ENCODE results near the gene NAPG. TPM values are rescaled to one million over a fixed set of nuclear protein-coding genes. Genes with fewer than 3 reads are reported as not detected.

The NAPG gene
- total RNA-seq, 1 experiment from 2014 or later, result 28.0 TPM

- intact Hi-C loops (cut with micrococcal nuclease), result no loop called here
- Histone ChIP-seq H3K4me1 (ENCODE audit: control insufficient read depth in 1 of 2, insufficient read depth in 2 of 2, low read length in 2 of 2) (no peaks in the 10 kb centered on the region), H3K9me3 (ENCODE audit: control insufficient read depth in 1 of 2, insufficient read depth in 1 of 2, low read depth in 1 of 2, low read length in 2 of 2) (no peaks in the 10 kb centered on the region), H2AFZ (ENCODE audit: low read depth, low read length, poor library complexity, severe bottlenecking) (no peak overlapping the region), H3K27ac (ENCODE audit: low read depth, low read length) (no peak overlapping the region), H4K20me1 (ENCODE audit: insufficient read depth) (no peaks in the 10 kb centered on the region), H3K79me2 (ENCODE audit: insufficient read depth, low read length) (peaks cover 16% of the 10 kb centered on the region), H3K9ac (ENCODE audit: low read length) (no peak overlapping the region), H3K9me2 (ENCODE audit: insufficient read depth) (no peaks in the 10 kb centered on the region), H3K27me3 (ENCODE audit: insufficient read depth, low read length) (no peaks in the 10 kb centered on the region), H3K36me3 (ENCODE audit: control insufficient read depth in 1 of 2, insufficient read depth in 2 of 2, low read length in 2 of 2) (peaks cover 5 to 24% of the 10 kb centered on the region in 2 experiments; a peak in 3 of 4 replicates), H3K4me3 (replicated peaks in 1 of 2; ENCODE audit: low read depth in 1 of 2, low read length in 2 of 2) (no peak overlapping the region), H3K4me2 (ENCODE audit: low read length) (no peak overlapping the region)
- DNase-seq (ENCODE audit: low read depth, low spot score), result no peak
- ATAC-seq, result no peak
- TF ChIP-seq ZFX (IDR thresholded peaks at IDR 0.05) (no peak), ELF1 (IDR thresholded peaks at IDR 0.05; ENCODE audit: borderline replicate concordance, low read depth) (no peak), JUND (IDR thresholded peaks at IDR 0.05) (no peak), POLR2A (IDR thresholded peaks at IDR 0.05; ENCODE audit: borderline replicate concordance, extremely low read depth, insufficient read depth, insufficient read length) (no peak), EZH2phosphoT487 (IDR thresholded peaks at IDR 0.05; ENCODE audit: borderline replicate concordance) (no peak), TCF7L2 (IDR thresholded peaks at IDR 0.05; ENCODE audit: borderline replicate concordance, extremely low read depth, insufficient read depth, insufficient read length) (no peak), REST (IDR thresholded peaks at IDR 0.05; ENCODE audit: low read depth) (no peak), ZBTB33 (IDR thresholded peaks at IDR 0.05; ENCODE audit: extremely low read depth, insufficient replicate concordance, low read length) (no peak), POLR2AphosphoS5 (IDR thresholded peaks at IDR 0.05; ENCODE audit: low read depth, low read length) (no peak), CBX3 (IDR thresholded peaks at IDR 0.05; ENCODE audit: low read depth) (no peak), ATF3 (IDR thresholded peaks at IDR 0.05) (no peak), SRF (IDR thresholded peaks at IDR 0.05; ENCODE audit: low read depth) (no peak), FOSL1 (IDR thresholded peaks at IDR 0.05; ENCODE audit: low read depth) (no peak), SIN3A (IDR thresholded peaks at IDR 0.05; ENCODE audit: low read depth) (no peak), YY1 (IDR thresholded peaks at IDR 0.05; ENCODE audit: extremely low read depth, insufficient replicate concordance, low read depth, low read length) (no peak), CTCF (IDR thresholded peaks at IDR 0.05 in 2 of 3, conservative IDR thresholded peaks at IDR 0.05 in 1 of 3; ENCODE audit: borderline replicate concordance in 1 of 3, insufficient read depth in 1 of 3, low read depth in 2 of 3, low read length in 2 of 3) (no peak)
- ChIA-PET CTCF (no interaction called here), POLR2A (no interaction called here), RAD21 (ENCODE audit: low non-redundant PET in 1 of 2, low total read pairs in 2 of 2, uncharacterized antibody in 2 of 2, unreplicated experiment in 2 of 2) (no interaction called here)
- no TSS peak for BruUV-seq (replicated peaks)
These were observed 11.9 kb downstream of the NAPG start for GRCh38 chr18:10537765-10538164.

All from HCT116 (cell line).